Fibroblast of the aortic adventitia (primary cell): Measurements from ENCODE around the gene CD2AP. TPM values are rescaled to one million over a fixed set of nuclear protein-coding genes. Genes with fewer than 3 reads are reported as not detected.

Experiments
- DNase-seq: peaks from one replicate; pipeline ENCODE4 v3.0.0-alpha.2; 2010; ENCODE audit warnings: low read depth
- H3K4me3 ChIP-seq: 2 replicates; pipeline ENCODE4 v1.5.1; 2011; ENCODE audit warnings: low read depth, mild to moderate bottlenecking, control low read depth, low read length, moderate library complexity
- CTCF ChIP-seq: IDR thresholded peaks from 2 replicates; pipeline ENCODE4 v1.5.1; 2011; ENCODE audit warnings: mild to moderate bottlenecking, low read length, control low read depth, inconsistent platforms; ENCODE audit not compliant: insufficient read depth
- total RNA-seq: library from RNA; depleted of rRNA; stranded (reverse); fragments of >200 nt; gene quantifications from 2 replicates; pipeline ENCODE4 v1.2.3, GENCODE V29; 2012; ENCODE audit warnings: low replicate concordance

CD2AP gene
- total RNA-seq, 1 donor: 33.3 TPM

GRCh38 chr6:47483853-47484546, 6.4 kb downstream of the CD2AP start:
- no peak for TF ChIP-seq CTCF
- no peak overlapping the region for H3K4me3 ChIP-seq
- DNase-seq: peak; percentile 35

GRCh38 chr6:47484616-47485015, 7.0 kb downstream of the CD2AP start:
- peak; percentile 63 for DNase-seq
- no peak for TF ChIP-seq CTCF
- H3K4me3 ChIP-seq: no peak overlapping the region

GRCh38 chr6:47485083-47485482, 7.5 kb downstream of the CD2AP start:
- no peak for DNase-seq
- no peak overlapping the region for H3K4me3 ChIP-seq

GRCh38 chr6:47485491-47486135, 8.0 kb downstream of the CD2AP start:
- DNase-seq: no peak

More at GRCh38 chr6:47485083-47485482, 7.5 kb downstream of the CD2AP start:
- TF ChIP-seq CTCF: no peak

GRCh38 chr6:47489995-47490394, 12.4 kb downstream of the CD2AP start:
- TF ChIP-seq CTCF: no peak
- DNase-seq: no peak
- H3K4me3 ChIP-seq: no peak overlapping the region

More at GRCh38 chr6:47485491-47486135, 8.0 kb downstream of the CD2AP start:
- no peak for TF ChIP-seq CTCF
- H3K4me3 ChIP-seq: no peak overlapping the region

- no peak for DNase-seq
- TF ChIP-seq CTCF: no peak
These were observed 13.1 kb downstream of the CD2AP start for GRCh38 chr6:47490676-47491075.

More at GRCh38 chr6:47490676-47491075, 13.1 kb downstream of the CD2AP start:
- H3K4me3 ChIP-seq: no peak overlapping the region
